ENCODE measurements around the gene AKR7A3.
A peak's percentile ranks its signal among the peaks of the same experiment; 100 is the strongest.
"Not testable (repeated sequence)": the region's sequence is repeated elsewhere in the genome, so short reads cannot be mapped to it uniquely, and the experiment has no call there.

AKR7A3 gene

GRCh38 chr1:19287436-19288185 lies 959 bp downstream of the AKR7A3 start:
- peak; percentile 40 for DNase-seq

DNA sequence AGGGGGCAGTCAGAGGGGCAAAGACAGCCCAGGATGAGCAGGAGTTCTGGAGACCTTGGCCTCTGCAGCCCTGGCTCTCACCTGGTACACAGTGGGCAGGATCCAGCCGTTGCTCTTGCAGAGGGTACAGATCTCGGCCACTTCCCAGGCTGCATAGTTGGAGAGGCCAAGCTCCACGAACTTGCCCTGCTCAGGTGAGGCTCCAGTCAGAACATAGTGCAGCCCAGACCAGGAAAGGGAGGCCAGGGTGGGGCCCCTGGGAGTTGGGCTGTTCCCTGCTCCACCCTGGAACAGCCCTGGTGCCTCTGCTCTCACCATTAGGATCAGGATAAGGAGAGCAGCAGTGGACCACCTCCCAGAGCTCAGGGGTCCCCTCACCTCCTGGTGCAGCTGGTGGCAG lies 2.8 kb downstream of the AKR7A3 start:
- DNase-seq, result not testable (repeated sequence)

GRCh38 chr1:19285366-19285765 lies 3.2 kb downstream of the AKR7A3 start:
- DNase-seq, result not testable (repeated sequence)

- no peak for DNase-seq
Measured at GRCh38 chr1:19284881-19285280, 3.7 kb downstream of the AKR7A3 start.

GRCh38 chr1:19283891-19284290 lies 4.7 kb downstream of the AKR7A3 start:
- no peak for DNase-seq

DNA sequence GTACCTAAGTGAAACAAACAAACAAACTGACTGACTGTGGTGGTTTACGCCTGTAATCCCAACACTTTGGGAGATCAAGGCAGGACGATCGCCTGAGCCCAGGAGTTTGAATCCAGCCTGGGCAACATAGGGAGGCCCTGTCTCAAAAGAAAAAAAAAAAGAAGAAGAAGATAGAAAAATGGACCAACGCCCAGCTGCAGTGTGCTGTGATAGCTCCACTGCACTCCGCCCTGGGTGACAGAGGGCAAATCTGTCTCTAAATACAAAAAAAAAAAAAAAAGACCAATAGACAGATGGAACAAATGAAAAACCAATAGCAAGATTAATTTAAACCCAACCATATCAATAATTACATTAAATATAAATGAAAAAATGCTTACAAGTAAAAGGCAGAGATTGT lies 13.9 kb downstream of the AKR7A3 start:
- no peak for DNase-seq

DNA sequence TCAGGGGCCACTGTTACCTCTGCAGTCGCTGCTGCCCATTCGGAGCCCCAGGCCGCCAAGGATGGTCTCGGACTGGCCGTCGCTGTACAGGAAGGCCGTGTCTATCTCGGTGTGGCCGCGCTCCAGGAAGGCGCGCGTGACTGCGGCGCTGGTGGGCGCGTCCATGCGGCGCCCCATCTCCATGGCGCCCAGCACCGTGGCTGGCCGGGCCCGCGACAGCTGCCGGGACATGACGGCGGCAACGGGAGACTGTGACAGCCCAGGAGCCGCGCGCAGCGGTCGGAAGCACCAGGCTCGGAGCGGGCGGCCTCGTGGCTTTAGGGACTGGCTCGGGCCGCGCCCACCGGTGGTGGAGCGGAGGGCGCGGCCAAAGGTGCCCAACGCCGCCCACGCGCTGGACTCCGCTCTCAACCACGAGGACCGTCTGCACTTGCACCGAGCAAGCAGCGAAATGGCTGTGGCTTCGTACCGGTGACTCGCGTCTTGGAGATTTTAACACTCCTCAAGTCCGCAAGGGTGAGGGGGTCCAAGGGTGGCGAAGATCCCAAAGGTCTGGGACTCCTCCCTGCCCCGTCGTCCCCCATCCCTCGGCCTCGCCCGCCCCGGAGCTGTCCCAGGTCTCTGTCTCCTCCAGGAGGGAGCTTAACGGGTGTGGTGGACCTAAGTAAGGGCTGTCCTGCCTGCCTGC lies 14.6 kb downstream of the AKR7A3 start:
- DNase-seq, result not testable (repeated sequence)

GRCh38 chr1:19273106-19273843 lies 15.3 kb downstream of the AKR7A3 start:
- no peak for DNase-seq

DNA sequence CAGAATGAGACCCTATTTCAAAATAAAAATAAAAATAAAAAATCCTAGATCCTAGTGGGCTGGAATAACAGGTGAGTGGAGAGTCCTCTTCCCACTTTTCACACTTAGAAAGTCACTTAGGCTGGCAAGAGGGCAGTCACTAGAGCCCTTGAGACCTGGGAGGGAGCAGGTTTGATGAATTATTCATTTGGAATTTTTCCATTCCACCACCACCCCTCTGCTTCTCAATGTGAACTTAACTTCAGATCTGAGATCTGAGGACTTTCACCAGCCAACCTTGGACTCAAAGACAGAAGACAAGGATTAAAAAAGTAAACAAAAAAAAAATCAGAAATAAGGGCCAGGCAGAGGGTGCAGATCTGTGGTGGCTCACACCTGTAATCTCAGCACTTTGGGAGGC lies 16.5 kb downstream of the AKR7A3 start:
- DNase-seq, result no peak

GRCh38 chr1:19270343-19270730 lies 18.2 kb downstream of the AKR7A3 start:
- not testable (repeated sequence) for DNase-seq

DNA sequence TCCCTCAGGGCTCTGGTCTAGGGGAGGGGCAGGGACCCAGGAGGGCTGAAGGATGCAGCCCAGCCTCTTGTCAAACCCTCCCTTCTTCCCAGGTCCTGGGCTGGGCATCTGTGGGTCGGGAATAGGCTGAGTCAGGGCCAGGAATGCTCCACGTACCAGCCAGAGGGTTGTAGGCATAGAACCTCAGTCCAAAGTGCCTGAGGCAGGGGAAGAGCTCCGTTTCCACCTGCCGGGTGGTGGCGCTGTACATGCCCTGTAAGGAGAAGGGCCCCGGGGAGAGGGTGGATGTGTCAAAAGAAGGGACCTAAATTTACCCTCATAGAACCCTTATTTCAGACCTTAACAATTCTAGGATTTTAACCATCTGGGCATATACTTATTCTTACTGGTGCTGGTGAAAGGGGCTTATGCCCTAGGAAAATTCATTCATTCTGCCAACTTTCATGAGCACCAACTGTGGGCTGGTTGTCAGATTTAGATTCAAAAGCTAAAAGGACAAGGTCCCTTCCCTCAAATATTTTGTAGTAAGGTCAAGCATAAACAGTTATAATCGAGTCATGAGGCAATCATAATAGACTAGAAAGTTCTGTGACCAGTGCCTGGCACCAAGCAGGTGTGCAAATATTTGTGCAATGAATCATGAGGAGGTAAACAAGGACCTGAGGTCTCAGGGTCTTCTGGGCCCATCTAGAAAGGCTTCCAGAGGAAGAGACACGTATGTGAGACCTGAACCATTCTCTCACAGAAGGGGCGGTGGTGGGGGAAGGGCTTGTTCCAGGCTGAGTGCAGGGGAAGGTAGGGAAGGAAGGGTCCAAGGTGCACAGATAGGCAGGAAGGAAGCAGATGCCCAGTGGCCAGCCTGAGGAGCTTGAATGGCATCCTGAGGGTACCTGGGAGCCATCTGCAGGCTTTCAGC lies 18.9 kb downstream of the AKR7A3 start:
- not testable (repeated sequence) for DNase-seq

DNA sequence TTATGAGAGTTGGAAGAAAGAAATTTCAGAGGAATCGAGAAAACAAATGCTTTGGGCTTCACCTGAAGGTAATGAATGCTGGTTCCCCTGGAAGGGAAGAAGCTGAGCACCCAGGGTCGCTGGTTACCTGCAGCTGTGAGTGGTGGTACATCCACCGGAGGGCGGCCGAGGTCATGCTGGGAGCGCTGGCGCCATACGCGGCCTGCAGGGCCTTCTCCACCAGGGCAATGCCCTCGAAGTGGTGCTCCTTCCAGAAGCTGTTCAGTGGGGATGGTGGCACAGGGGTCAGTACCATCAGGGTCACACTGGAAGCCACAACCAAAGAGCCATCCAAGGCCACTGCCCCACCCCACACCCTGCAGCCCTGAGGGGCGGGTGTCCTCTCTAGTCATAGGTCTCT lies 20.1 kb downstream of the AKR7A3 start:
- DNase-seq, result no peak

DNA sequence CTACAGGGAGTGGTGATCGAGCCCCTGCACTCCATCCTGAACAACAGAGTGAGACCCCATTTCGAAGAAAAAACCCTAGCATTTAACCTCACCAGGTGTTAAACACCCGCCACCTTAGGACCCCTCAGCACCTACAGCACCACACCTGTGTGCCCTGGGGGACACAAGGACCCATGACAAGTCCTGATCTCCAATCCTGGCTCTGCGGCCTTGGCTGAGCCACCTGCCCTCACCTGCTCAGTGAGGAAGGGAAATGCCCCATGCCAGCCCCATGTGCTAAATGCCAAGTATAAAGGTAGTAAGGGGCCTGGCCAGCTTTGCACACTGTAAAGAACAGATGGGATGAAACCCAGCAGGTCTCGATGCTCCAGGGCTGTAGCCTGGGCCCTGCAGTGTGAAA lies 25.8 kb downstream of the AKR7A3 start:
- no peak for DNase-seq

DNA sequence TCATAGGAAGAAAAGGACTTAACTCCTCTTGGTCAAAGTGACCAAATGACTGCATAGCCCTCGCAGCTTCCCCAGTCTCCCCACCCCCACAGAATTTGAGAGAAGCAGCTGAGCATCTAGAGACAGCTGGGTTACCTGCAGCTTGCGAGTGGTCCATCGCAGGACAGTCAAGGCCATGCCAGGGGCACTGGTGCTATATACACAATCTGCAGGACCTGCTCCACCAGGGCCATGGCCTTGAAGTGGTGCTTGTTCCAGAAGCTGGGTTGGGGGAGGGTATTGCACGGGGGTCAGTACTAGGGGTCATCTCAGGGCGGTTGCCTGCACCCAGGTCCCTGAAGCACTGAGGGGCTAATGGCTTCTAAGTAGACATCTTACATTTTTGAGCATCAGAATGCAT lies 26.5 kb downstream of the AKR7A3 start:
- DNase-seq, result no peak

- peak; percentile 62 for DNase-seq
Measured at GRCh38 chr1:19260211-19261138, 28.1 kb downstream of the AKR7A3 start.

DNA sequence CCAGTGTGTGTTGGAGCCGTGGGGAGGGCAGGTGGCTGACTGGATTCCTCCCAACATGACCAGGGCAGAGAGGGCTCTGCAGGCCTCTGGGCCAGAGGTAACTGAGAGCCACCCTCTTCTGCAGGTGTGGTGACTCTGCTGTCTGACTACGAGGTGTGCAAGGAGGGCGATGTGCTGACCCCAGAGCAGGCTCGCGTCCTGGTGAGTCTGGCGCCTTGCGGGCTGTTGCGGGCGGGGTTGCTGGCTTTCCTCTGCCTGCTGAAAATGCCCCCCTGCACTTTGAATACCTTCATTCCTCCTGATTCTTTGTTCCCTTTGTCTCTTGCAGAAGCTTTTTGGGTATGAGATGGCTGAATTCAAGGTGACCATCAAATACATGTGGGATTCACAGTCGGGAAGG lies 30.2 kb downstream of the AKR7A3 start:
- DNase-seq, result no peak

GRCh38 chr1:19257178-19257914 lies 31.2 kb downstream of the AKR7A3 start:
- no peak for DNase-seq

GRCh38 chr1:19256301-19256700 lies 32.3 kb downstream of the AKR7A3 start:
- not testable (repeated sequence) for DNase-seq

DNA sequence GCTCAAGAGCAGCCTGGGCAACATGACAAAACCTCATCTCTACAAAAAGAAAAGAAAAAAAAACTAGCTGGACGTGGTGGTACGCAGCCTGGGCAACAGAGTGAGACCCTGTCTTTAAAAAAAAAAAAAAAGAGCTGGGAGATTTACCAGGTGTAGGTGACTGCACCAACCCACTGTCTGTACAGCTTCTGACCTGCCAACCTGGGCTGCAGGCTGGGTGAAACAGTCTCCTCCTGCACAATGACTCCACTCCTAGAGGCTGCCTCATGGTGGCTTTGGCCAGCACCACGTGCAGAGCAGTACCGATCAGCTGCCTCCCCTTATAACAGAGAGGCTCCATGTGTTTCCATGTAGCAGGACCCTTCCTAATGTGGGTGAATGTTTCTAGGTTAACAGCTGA lies 33.3 kb downstream of the AKR7A3 start:
- no peak for DNase-seq

DNA sequence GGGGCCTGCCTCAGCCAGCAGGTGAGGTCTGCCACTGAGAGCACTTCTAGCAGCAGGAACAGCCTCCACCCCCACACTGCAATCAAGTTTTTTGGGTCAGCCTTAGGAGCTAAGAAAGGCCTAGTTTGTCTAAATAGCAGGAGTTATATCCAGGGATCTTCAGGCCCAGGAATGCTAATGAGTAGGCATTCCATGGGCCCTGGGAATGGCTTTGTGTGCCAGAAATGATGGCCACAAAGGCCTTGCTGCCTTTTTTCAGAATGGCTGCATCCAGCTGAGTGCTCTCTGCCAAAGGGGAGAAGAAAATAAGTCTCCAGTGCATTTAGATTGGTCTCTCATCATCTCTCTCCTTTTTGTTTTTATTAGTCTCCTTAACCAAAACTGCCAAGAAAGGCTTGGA lies 34.2 kb downstream of the AKR7A3 start:
- DNase-seq, result no peak

All from NCI-H2029 (cell line).